K562 (cell line): ENCODE measurements around the gene PHACTR3. TPM values are rescaled to one million over a fixed set of nuclear protein-coding genes. Genes with fewer than 3 reads are reported as not detected.

Source experiments
- ATAC-seq: fragments of 200-7000 bp; cut with Tn5 transposase; 3 replicates; pipeline ENCODE4 v1.9.1; 2020; ENCODE audit warnings: moderate library complexity
- BruUV-seq: library from RNA; stranded (reverse); fragments of 400-500 nt; replicated peaks from 2 replicates; lab custom pipeline; 2021; lab: Mats Ljungman, UMichigan
- CTCF ChIA-PET: fragments of 300-600 bp; formaldehyde crosslinking; extraction: SDS; loops from one replicate; lab custom pipeline; 2021; ENCODE audit warnings: low intra/inter-chr PET ratio; lab: Yijun Ruan, JAX
- POLR2A ChIA-PET: fragments of 300-600, 350-650 bp; sonication (Branson Sonifier 250); formaldehyde crosslinking; extraction: SDS; loops from one replicate; lab custom pipeline; 2021; ENCODE audit warnings: antibody characterized with exemption, inconsistent platforms; lab: Yijun Ruan, JAX
- DNase-seq, 4 experiments: peaks; one replicate each; pipeline versions ENCODE4 v3.0.0 to v3.0.0-alpha.2; 2011 to 2018; ENCODE audit warnings: low spot score in 3 of 4, mixed read lengths in 3 of 4; ENCODE audit errors: extremely low read depth in 1 of 4
- FAIRE-seq: peaks from 2 replicates; lab custom pipeline; 2011; peaks lifted over from hg19 to GRCh38; lab: Jason Lieb, UNC
- H2AFZ ChIP-seq: 2 replicates; pipeline ENCODE4 v1.6.0; 2011; ENCODE audit warnings: low read depth, low read length, control low read depth, inconsistent platforms
- H3K27ac ChIP-seq: fragments of 200-600 bp; 3 replicates; pipeline ENCODE4 v1.8.0; 2011; ENCODE audit warnings: low read depth, mild to moderate bottlenecking, control low read depth, inconsistent platforms, low read length, moderate library complexity, mixed read lengths; ENCODE audit errors: extremely low read depth
- H3K27me3 ChIP-seq, 2 experiments: fragments of 300-600 bp in 1 of 2; 2 replicates in 1 of 2; 3 replicates in 1 of 2; pipeline versions ENCODE4 v1.6.0 to v1.8.0; 2011; ENCODE audit warnings: inconsistent platforms in 2 of 2, low read length in 2 of 2, mild to moderate bottlenecking in 1 of 2, mixed read lengths in 1 of 2, moderate library complexity in 1 of 2; ENCODE audit not compliant: control insufficient read depth in 2 of 2, insufficient read depth in 2 of 2
- H3K36me3 ChIP-seq: fragments of 300-600 bp; 3 replicates; pipeline ENCODE4 v1.8.0; 2011; ENCODE audit warnings: mild to moderate bottlenecking, low read length, inconsistent platforms; ENCODE audit not compliant: control insufficient read depth, insufficient read depth
- H3K4me1 ChIP-seq, 2 experiments: fragments of 200-600 bp in 1 of 2; replicated peaks in 1 of 2; 2 replicates in 1 of 2; 3 replicates in 1 of 2; pipeline versions ENCODE4 v1.5.1 to v1.8.0; 2011; ENCODE audit warnings: inconsistent platforms in 2 of 2, low read length in 2 of 2, mild to moderate bottlenecking in 1 of 2, mixed read lengths in 1 of 2, moderate library complexity in 1 of 2; ENCODE audit not compliant: control insufficient read depth in 2 of 2, insufficient read depth in 2 of 2
- H3K4me2 ChIP-seq: 2 replicates; pipeline ENCODE4 v1.6.1; 2011; ENCODE audit warnings: low read length, control low read depth, inconsistent platforms, mixed read lengths; ENCODE audit not compliant: insufficient read depth
- H3K4me3 ChIP-seq: fragments of 200-600 bp; sonication (generic), shearing (Covaris generic); 2 replicates; pipeline ENCODE4 v1.5.1; 2016; ENCODE audit warnings: control low read depth, inconsistent platforms
- H3K79me2 ChIP-seq: fragments of 200-600 bp; 3 replicates; pipeline ENCODE4 v1.8.0; 2011; ENCODE audit warnings: low read length, inconsistent platforms; ENCODE audit not compliant: control insufficient read depth, insufficient read depth
- H3K9ac ChIP-seq, 2 experiments: 2 replicates each; pipeline versions ENCODE4 v1.6.0 to v1.6.1; 2011; ENCODE audit warnings: low read depth in 2 of 2, low read length in 2 of 2, control low read depth in 1 of 2, inconsistent platforms in 1 of 2, mild to moderate bottlenecking in 1 of 2, mixed read lengths in 1 of 2; ENCODE audit not compliant: insufficient read depth in 1 of 2
- H3K9me1 ChIP-seq: one replicate; pipeline ENCODE4 v1.6.0; 2011; ENCODE audit warnings: inconsistent platforms, mild to moderate bottlenecking, low read length, moderate library complexity; ENCODE audit not compliant: control insufficient read depth, insufficient read depth
- H3K9me3 ChIP-seq: replicated peaks from 2 replicates; pipeline ENCODE4 v1.5.1; 2011; ENCODE audit warnings: low read depth, low read length, inconsistent platforms; ENCODE audit not compliant: control insufficient read depth, insufficient read depth
- H4K20me1 ChIP-seq: replicated peaks from 2 replicates; pipeline ENCODE4 v1.6.1; 2011; ENCODE audit warnings: low read length, inconsistent platforms, mixed read lengths; ENCODE audit not compliant: control insufficient read depth, insufficient read depth
- FOXJ2 ChIP-seq: fragments of 200-800 bp; sonication (Bioruptor generic); IDR thresholded peaks from 2 replicates; pipeline ENCODE4 v1.6.1; 2016; ENCODE audit warnings: missing genetic modification characterization, missing compliant biosample characterization
- HSF4 ChIP-seq: fragments of 250-450 bp; sonication (Bioruptor Pico); IDR thresholded peaks from 2 replicates; pipeline ENCODE4 v2.1.2; 2022; ENCODE audit warnings: mild to moderate bottlenecking, moderate library complexity, borderline replicate concordance
- KAT8 ChIP-seq: fragments of 450-650 bp; IDR thresholded peaks from 2 replicates; pipeline ENCODE4 v1.6.1; 2016; ENCODE audit warnings: low read depth, mild to moderate bottlenecking
- SP2 ChIP-seq: IDR thresholded peaks from 2 replicates; pipeline ENCODE4 v1.6.1; 2011; ENCODE audit warnings: mild to moderate bottlenecking, low read depth, low read length, moderate library complexity; ENCODE audit not compliant: poor library complexity, severe bottlenecking; ENCODE audit errors: extremely low read depth
- TEAD4 ChIP-seq, 2 experiments: sonication (generic) in 1 of 2; formaldehyde crosslinking in 1 of 2; IDR thresholded peaks; 2 replicates each; pipeline versions ENCODE4 v1.6.1 to v1.8.0; 2012 to 2022; ENCODE audit warnings: borderline replicate concordance in 1 of 2, inconsistent platforms in 1 of 2, low read length in 1 of 2, mild to moderate bottlenecking in 1 of 2, missing genetic modification reagents in 1 of 2
- ZNF282 ChIP-seq: sonication (generic); formaldehyde crosslinking; IDR thresholded peaks from 2 replicates; pipeline ENCODE4 v1.8.1; 2023; ENCODE audit warnings: missing genetic modification reagents
- ZNF764 ChIP-seq: fragments of 250-450 bp; sonication (Bioruptor Pico); IDR thresholded peaks from 2 replicates; pipeline ENCODE4 v1.4.0; 2020; ENCODE audit warnings: low read depth, mild to moderate bottlenecking, moderate library complexity
- whole genome bisulfite sequencing: fragments of 100-300 bp; shearing (Covaris generic); methylation state at CpG from one replicate; pipeline ENCODE4 v1.1.6; 2016; ENCODE audit warnings: low coverage, mixed read lengths; ENCODE audit not compliant: insufficient coverage; ENCODE audit errors: missing lambda C conversion rate; 5-methylcytosine and 5-hydroxymethylcytosine counted together
- in situ Hi-C: fragments of 300-500 bp; cut with MboI; formaldehyde crosslinking; loops from 4 replicates; pipeline ENCODE4 v1.15.0; 2018; ENCODE audit warnings: inconsistent platforms, mixed read lengths
- intact Hi-C: fragments of 100-400 bp; cut with micrococcal nuclease; formaldehyde crosslinking; loops from 2 replicates; pipeline ENCODE4 v1.14.2; 2022
- polyA plus RNA-seq, 8 experiments: library from polyadenylated mRNA; depleted of rRNA in 4 of 8; stranded (reverse) in 5 of 8; unstranded in 3 of 8; fragments of >200 nt; fragmentation: Nextera tagmentation in 2 of 8; fragmentation: Illumina TruSeq in 1 of 8; extraction: Ambion mirVana in 2 of 8; extraction: Trizol in 1 of 8; gene quantifications; 2 replicates each; pipeline versions ENCODE4 v1.2.1 to v1.2.3, GENCODE V29; 2011 to 2014; ENCODE audit warnings: inconsistent platforms in 1 of 8, missing spikeins in 1 of 8
- total RNA-seq, 7 experiments: library from RNA; depleted of rRNA in 6 of 7; stranded (reverse); fragments of >200 nt in 6 of 7; fragmentation: Illumina TruSeq in 2 of 7; extraction: Trizol in 2 of 7; gene quantifications; 2 replicates each; pipeline versions ENCODE4 v1.2.1 to v1.2.3, GENCODE V29; 2011 to 2021; ENCODE audit warnings: low replicate concordance in 1 of 7
- TF ChIP-seq, protein P1 (sequence below): fragments of 450-650 bp; IDR thresholded peaks from 2 replicates; pipeline ENCODE4 v1.6.1; 2016; ENCODE audit warnings: low read depth, mild to moderate bottlenecking, moderate library complexity
- TF ChIP-seq, protein P2 (sequence below), 2 experiments: fragments of 450-650 bp in 1 of 2; sonication (generic) in 1 of 2; formaldehyde crosslinking in 1 of 2; IDR thresholded peaks in 1 of 2; conservative IDR thresholded peaks in 1 of 2; 2 replicates each; pipeline versions ENCODE4 v1.6.1 to v1.8.1; 2016 to 2023; ENCODE audit warnings: mild to moderate bottlenecking in 2 of 2, moderate library complexity in 2 of 2, inconsistent platforms in 1 of 2, missing genetic modification reagents in 1 of 2

PHACTR3 gene
- total and polyA plus RNA-seq, 9 of the 15 experiments (the other 6 are each of a cell fraction or from before 2014, with no cell fraction given): not detected

GRCh38 chr20:59617221-59617620 is 12.9 kb downstream of the PHACTR3 start:
- no peak overlapping the region for H3K4me3 ChIP-seq
- no peaks in the 10 kb centered on the region for H3K4me1 ChIP-seq
- no peak overlapping the region for H3K27ac ChIP-seq
- no peak overlapping the region for H3K9ac ChIP-seq
- WGBS: 0% methylated on average over 2 of the region's 2 CpGs
- intact Hi-C loops (no loop called here), in situ Hi-C loops (no loop called here)
- no peak for ATAC-seq
- no peak for FAIRE-seq
- H3K4me2 ChIP-seq: no peak overlapping the region
- H3K9me1 ChIP-seq: no peaks in the 10 kb centered on the region
- ChIA-PET CTCF (no interaction called here), POLR2A (interaction anchor here (0.6 to 1.0 kb wide), 2 partner anchors 10 to 1996 kb away, joined by 3 read pairs; no protein-coding TSS in a partner anchor)
- no peak for TF ChIP-seq FOXJ2 (tag)
- TF ChIP-seq ZNF764: no peak
- TF ChIP-seq, protein P1, sequence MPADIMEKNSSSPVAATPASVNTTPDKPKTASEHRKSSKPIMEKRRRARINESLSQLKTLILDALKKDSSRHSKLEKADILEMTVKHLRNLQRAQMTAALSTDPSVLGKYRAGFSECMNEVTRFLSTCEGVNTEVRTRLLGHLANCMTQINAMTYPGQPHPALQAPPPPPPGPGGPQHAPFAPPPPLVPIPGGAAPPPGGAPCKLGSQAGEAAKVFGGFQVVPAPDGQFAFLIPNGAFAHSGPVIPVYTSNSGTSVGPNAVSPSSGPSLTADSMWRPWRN: no peak
- TF ChIP-seq KAT8: no peak
- TF ChIP-seq HSF4 (CRISPR knock-in tag): no peak
- TF ChIP-seq TEAD4 (IDR thresholded peaks at IDR 0.05; ENCODE audit: low read length): no peak
- TF ChIP-seq TEAD4 (CRISPR knock-in tag; IDR thresholded peaks at IDR 0.05; ENCODE audit: borderline replicate concordance): no peak
- no peak for TF ChIP-seq SP2
- TF ChIP-seq, protein P2, sequence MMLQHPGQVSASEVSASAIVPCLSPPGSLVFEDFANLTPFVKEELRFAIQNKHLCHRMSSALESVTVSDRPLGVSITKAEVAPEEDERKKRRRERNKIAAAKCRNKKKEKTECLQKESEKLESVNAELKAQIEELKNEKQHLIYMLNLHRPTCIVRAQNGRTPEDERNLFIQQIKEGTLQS (IDR thresholded peaks at IDR 0.05): no peak
- TF ChIP-seq, protein P2 (CRISPR knock-in tag; conservative IDR thresholded peaks at IDR 0.05): no peak
- no peak for TF ChIP-seq ZNF282
- H3K36me3 ChIP-seq: no peaks in the 10 kb centered on the region
- DNase-seq: no peak
- no peak overlapping the region for H2AFZ ChIP-seq
- no TSS peak for BruUV-seq
- H4K20me1 ChIP-seq: no peaks in the 10 kb centered on the region
- H3K9me3 ChIP-seq: no peaks in the 10 kb centered on the region
- peaks cover 0 to 20% of the 10 kb centered on the region in 2 experiments; a peak in 2 of 5 replicates for H3K27me3 ChIP-seq
- H3K79me2 ChIP-seq: no peaks in the 10 kb centered on the region
